ENCODE data around the gene ASPG.

Gene ASPG

GRCh38 chr14:104076743-104077142, 8.8 kb upstream of the ASPG start:
- DNase-seq, result no peak

- DNase-seq, result peak; percentile 77 to 84
Measured at GRCh38 chr14:104078031-104078455, 7.5 kb upstream of the ASPG start.

GRCh38 chr14:104080376-104081260, 4.9 kb upstream of the ASPG start:
- DNase-seq, result no peak

- DNase-seq, result no peak
Measured at GRCh38 chr14:104081261-104081835, 4.2 kb upstream of the ASPG start.

GRCh38 chr14:104081951-104082464, 3.5 kb upstream of the ASPG start:
- no peak for DNase-seq

- DNase-seq, result no peak
Measured at GRCh38 chr14:104082807-104083206, 2.7 kb upstream of the ASPG start.

GRCh38 chr14:104084251-104085002, 1.1 kb upstream of the ASPG start:
- DNase-seq, result no peak

- DNase-seq, result no peak
Measured at GRCh38 chr14:104085889-104086201, 345 bp downstream of the ASPG start.

GRCh38 chr14:104086210-104086660, 735 bp downstream of the ASPG start:
- no peak for DNase-seq

GRCh38 chr14:104086661-104087461, 1.4 kb downstream of the ASPG start:
- no peak for DNase-seq

GRCh38 chr14:104087505-104087904, 2.0 kb downstream of the ASPG start:
- DNase-seq, result no peak

- no peak for DNase-seq
Measured at GRCh38 chr14:104087981-104088850, 2.7 kb downstream of the ASPG start.

GRCh38 chr14:104090071-104090748, 4.7 kb downstream of the ASPG start:
- no peak for DNase-seq

- DNase-seq, result no peak
Measured at GRCh38 chr14:104091061-104091926, 5.8 kb downstream of the ASPG start.

- no peak for DNase-seq
Measured at GRCh38 chr14:104091927-104092771, 6.6 kb downstream of the ASPG start.

- DNase-seq, result no peak
Measured at GRCh38 chr14:104092931-104093365, 7.4 kb downstream of the ASPG start.

GRCh38 chr14:104093366-104094055, 8.0 kb downstream of the ASPG start:
- no peak for DNase-seq

- no peak for DNase-seq
Measured at GRCh38 chr14:104094056-104094708, 8.7 kb downstream of the ASPG start.
